ENCODE data around the gene SETD2. TPM values are rescaled to one million over a fixed set of nuclear protein-coding genes. Genes with fewer than 3 reads are reported as not detected.

Gene SETD2
- total RNA-seq, 1 experiment from 2014 or later: 23.1 TPM

Other genes starting within 250 kb of the SETD2 start
- gene CCDC12, start 187.4 kb downstream of the SETD2 start, total RNA-seq (2014; rRNA removed): 25.6 and 31.2 TPM in 2 replicates
- gene NBEAL2, start 184.4 kb downstream of the SETD2 start, total RNA-seq (2014; rRNA removed): 2.1 and 2.2 TPM in 2 replicates
- 2.2 and 5.7 TPM in 2 replicates for gene KIF9, start 118.7 kb upstream of the SETD2 start, total RNA-seq (2014; rRNA removed)
- gene KLHL18, start 118.8 kb upstream of the SETD2 start, total RNA-seq (2014; rRNA removed): 18.3 and 21.5 TPM in 2 replicates
- gene PTPN23, start 216.9 kb upstream of the SETD2 start, total RNA-seq (2014; rRNA removed): 15.2 and 16.7 TPM in 2 replicates